PC-9 (cell line): ENCODE data around the gene PROC. TPM values are rescaled to one million over a fixed set of nuclear protein-coding genes. Genes with fewer than 3 reads are reported as not detected.
A peak's percentile ranks its signal among the peaks of the same experiment; 100 is the strongest.

Experiments used
- BruUV-seq: library from RNA; stranded (reverse); fragments of 400-500 nt; replicated peaks from 2 replicates; lab custom pipeline; 2021; lab: Mats Ljungman, UMichigan
- CTCF ChIA-PET: fragments of 300-600 bp; sonication (Branson Sonifier 250); formaldehyde crosslinking; loops from one replicate; lab custom pipeline; 2022; ENCODE audit warnings: antibody characterized with exemption; lab: Charles Lee
- POLR2A ChIA-PET: fragments of 300-600 bp; sonication (Branson Sonifier 250); formaldehyde crosslinking; loops from one replicate; lab custom pipeline; 2022; ENCODE audit warnings: antibody characterized with exemption; ENCODE audit not compliant: unreplicated experiment; lab: Charles Lee
- DNase-seq, 2 experiments: peaks; one replicate each; pipeline versions ENCODE4 v3.0.0 to v3.0.0-alpha.2; 2015 to 2022; ENCODE audit warnings: mixed read lengths in 1 of 2
- H2AFZ ChIP-seq: fragments of 200-600 bp; sonication (generic); 2 replicates; pipeline ENCODE4 v1.8.1; 2017; ENCODE audit warnings: antibody characterized with exemption
- H3F3A ChIP-seq: fragments of 200-600 bp; sonication (generic); 2 replicates; pipeline ENCODE4 v1.8.1; 2017; ENCODE audit warnings: antibody characterized with exemption, mild to moderate bottlenecking, low read depth; ENCODE audit not compliant: insufficient read depth
- H3K27ac ChIP-seq: fragments of 200-600 bp; sonication (generic); 2 replicates; pipeline ENCODE4 v1.6.1; 2016; ENCODE audit warnings: mixed run types
- H3K27me3 ChIP-seq: fragments of 200-600 bp; sonication (generic); 2 replicates; pipeline ENCODE4 v1.6.1; 2016; ENCODE audit warnings: low read depth, mixed run types; ENCODE audit not compliant: insufficient read depth
- H3K36me3 ChIP-seq: fragments of 200-600 bp; sonication (generic); 2 replicates; pipeline ENCODE4 v1.6.1; 2016; ENCODE audit warnings: low read depth, mixed run types
- H3K4me1 ChIP-seq: fragments of 200-600 bp; sonication (generic); replicated peaks from 2 replicates; pipeline ENCODE4 v1.6.1; 2016; ENCODE audit warnings: mixed run types; ENCODE audit not compliant: insufficient read depth
- H3K4me2 ChIP-seq: fragments of 200-600 bp; sonication (generic); 2 replicates; pipeline ENCODE4 v1.6.1; 2017; ENCODE audit warnings: mixed run types
- H3K4me3 ChIP-seq: fragments of 200-600 bp; sonication (generic); 2 replicates; pipeline ENCODE4 v1.6.1; 2016; ENCODE audit warnings: mixed run types
- H3K79me2 ChIP-seq: fragments of 200-600 bp; sonication (generic); 2 replicates; pipeline ENCODE4 v1.6.1; 2017; ENCODE audit warnings: low read depth, mixed run types
- H3K9me2 ChIP-seq: fragments of 200-600 bp; sonication (generic); 2 replicates; pipeline ENCODE4 v1.8.1; 2017; ENCODE audit warnings: mild to moderate bottlenecking; ENCODE audit not compliant: insufficient read depth
- H3K9me3 ChIP-seq: fragments of 200-600 bp; sonication (generic); 2 replicates; pipeline ENCODE4 v1.8.1; 2016; ENCODE audit warnings: low read depth; ENCODE audit not compliant: insufficient read depth
- H4K20me1 ChIP-seq: fragments of 200-600 bp; sonication (generic); 2 replicates; pipeline ENCODE4 v1.8.1; 2017; ENCODE audit not compliant: insufficient read depth
- EZH2 ChIP-seq: fragments of 200-600 bp; sonication (generic); IDR thresholded peaks from 2 replicates; pipeline ENCODE4 v1.8.0; 2017; ENCODE audit warnings: antibody characterized with exemption, low read depth
- intact Hi-C: fragments of 100-400 bp; cut with micrococcal nuclease; formaldehyde crosslinking; loops from one replicate; pipeline ENCODE4 v1.10.0; 2022; ENCODE audit not compliant: unreplicated experiment
- total RNA-seq: library from RNA; stranded (reverse); gene quantifications from 2 replicates; pipeline ENCODE4 v1.2.3, GENCODE V29; 2021
- TF ChIP-seq, protein P1 (sequence below): fragments of 200-600 bp; sonication (generic); conservative IDR thresholded peaks from 2 replicates; pipeline ENCODE4 v1.6.1; 2017; ENCODE audit warnings: mixed run types, antibody characterized with exemption, mild to moderate bottlenecking, moderate library complexity

The PROC gene
- total RNA-seq, 1 experiment from 2014 or later, result 6.1 TPM

DNA sequence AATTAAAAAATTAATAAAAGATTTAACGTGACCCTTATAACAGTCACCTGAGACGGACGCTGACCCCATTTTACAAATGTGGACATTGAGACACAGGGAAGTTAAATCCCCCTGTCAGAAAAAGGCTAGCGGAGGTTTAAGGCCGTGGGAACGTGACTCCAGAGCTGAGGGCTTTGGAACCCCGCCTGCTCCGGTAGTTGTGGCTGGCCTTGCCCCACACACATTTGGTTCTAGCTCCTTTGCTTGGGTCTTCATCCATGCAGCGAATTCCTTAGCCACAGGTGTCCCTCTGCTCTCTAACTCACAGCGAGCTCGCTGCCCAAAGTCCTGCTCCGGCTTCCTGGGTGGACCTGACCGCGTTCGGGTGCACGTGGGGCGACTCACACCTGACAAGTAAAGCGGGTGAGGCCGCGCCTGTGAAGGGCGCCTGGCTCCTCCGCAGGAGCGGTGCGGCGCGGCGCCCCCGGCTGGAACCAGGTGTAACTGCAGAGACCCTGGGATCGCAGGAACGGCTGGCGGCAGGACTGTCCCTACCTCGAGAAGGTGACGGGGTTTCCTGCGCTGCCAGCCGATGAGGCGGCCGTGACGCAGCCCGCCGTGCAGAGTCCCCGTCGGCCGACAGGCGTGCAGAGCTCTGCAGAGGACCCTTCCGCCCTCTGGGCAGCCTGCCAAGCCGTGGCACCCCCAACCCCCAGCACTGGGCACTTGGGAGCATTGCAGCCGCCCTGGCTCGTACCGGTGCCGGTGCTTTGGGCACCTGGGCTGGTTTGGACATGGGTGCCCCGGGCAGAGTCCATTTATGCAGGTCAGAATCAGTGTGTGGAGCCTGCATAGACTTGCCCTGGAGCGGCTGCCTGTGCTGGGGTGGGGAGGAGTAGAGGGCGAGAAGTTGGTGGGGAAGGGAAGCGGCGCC is 2.4 kb upstream of the PROC start:
- BruUV-seq, result no TSS peak
- intact Hi-C loops, result loop anchor here (10.0 kb wide), 1 partner anchor 91 kb away; no protein-coding TSS in a partner anchor
- H3F3A ChIP-seq, result peaks cover 42% of the 10 kb centered on the region
- peak overlapping the region; percentile 50 for H3K4me3 ChIP-seq
- no peaks in the 10 kb centered on the region for H3K36me3 ChIP-seq
- POLR2A ChIA-PET, result interaction anchor here (0.6 to 0.7 kb wide), 2 partner anchors 14 to 95 kb away, joined by 3 to 4 read pairs; no protein-coding TSS in a partner anchor
- no peaks in the 10 kb centered on the region for H4K20me1 ChIP-seq
- H3K9me3 ChIP-seq, result no peaks in the 10 kb centered on the region
- no peaks in the 10 kb centered on the region for H3K79me2 ChIP-seq
- no peak for TF ChIP-seq EZH2
- TF ChIP-seq, protein P1, sequence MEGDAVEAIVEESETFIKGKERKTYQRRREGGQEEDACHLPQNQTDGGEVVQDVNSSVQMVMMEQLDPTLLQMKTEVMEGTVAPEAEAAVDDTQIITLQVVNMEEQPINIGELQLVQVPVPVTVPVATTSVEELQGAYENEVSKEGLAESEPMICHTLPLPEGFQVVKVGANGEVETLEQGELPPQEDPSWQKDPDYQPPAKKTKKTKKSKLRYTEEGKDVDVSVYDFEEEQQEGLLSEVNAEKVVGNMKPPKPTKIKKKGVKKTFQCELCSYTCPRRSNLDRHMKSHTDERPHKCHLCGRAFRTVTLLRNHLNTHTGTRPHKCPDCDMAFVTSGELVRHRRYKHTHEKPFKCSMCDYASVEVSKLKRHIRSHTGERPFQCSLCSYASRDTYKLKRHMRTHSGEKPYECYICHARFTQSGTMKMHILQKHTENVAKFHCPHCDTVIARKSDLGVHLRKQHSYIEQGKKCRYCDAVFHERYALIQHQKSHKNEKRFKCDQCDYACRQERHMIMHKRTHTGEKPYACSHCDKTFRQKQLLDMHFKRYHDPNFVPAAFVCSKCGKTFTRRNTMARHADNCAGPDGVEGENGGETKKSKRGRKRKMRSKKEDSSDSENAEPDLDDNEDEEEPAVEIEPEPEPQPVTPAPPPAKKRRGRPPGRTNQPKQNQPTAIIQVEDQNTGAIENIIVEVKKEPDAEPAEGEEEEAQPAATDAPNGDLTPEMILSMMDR, result peak; percentile 81
- no peaks in the 10 kb centered on the region for H3K9me2 ChIP-seq
- H3K27ac ChIP-seq, result no peak overlapping the region
- peak overlapping the region; percentile 83 for H3K4me2 ChIP-seq
- peaks cover 61% of the 10 kb centered on the region for H3K4me1 ChIP-seq
- peak; percentile 74 to 87 for DNase-seq
- H3K27me3 ChIP-seq, result no peaks in the 10 kb centered on the region
- CTCF ChIA-PET, result interaction anchor here (0.6 to 1.3 kb wide), 6 partner anchors 15 to 219 kb away, joined by 3 to 5 read pairs (median 3); no protein-coding TSS in a partner anchor
- H2AFZ ChIP-seq, result peak overlapping the region; percentile 61

DNA sequence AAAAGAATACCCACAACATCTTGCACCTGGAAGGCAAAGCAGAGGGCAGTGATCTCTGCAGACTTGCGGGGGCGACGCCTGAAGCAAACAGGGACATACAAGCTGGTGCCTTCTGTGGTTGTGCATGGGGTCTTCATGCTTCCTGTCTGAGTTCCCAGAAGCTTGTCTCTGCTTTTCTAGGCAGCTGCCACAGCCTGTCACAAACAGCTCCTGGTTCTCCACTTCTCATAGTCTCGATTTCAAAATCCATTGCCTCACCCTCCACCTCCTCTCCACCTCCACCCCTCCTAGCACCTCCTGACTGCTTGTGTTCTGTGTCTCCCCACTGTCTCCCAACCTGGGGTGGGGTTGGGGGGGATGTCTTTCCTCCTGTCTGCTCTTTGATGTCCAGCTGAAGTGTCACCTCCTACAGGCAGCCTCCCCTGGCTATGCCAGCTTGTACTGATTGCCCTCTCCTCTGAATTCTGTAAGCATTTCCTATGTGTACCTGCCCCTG is 1.7 kb upstream of the PROC start:
- BruUV-seq, result no TSS peak
- no peaks in the 10 kb centered on the region for H3K36me3 ChIP-seq
- POLR2A ChIA-PET, result interaction anchor here (0.6 kb wide), 1 partner anchor 14 kb away, joined by 4 read pairs; no protein-coding TSS in a partner anchor
- H3K9me2 ChIP-seq, result no peaks in the 10 kb centered on the region
- H3F3A ChIP-seq, result peaks cover 35% of the 10 kb centered on the region; the same call in 1 of the 2 replicates
- H3K27ac ChIP-seq, result no peak overlapping the region
- H3K4me2 ChIP-seq, result peak overlapping the region; percentile 83
- no peaks in the 10 kb centered on the region for H3K9me3 ChIP-seq
- no peak for DNase-seq
- no peaks in the 10 kb centered on the region for H3K27me3 ChIP-seq
- no peaks in the 10 kb centered on the region for H3K79me2 ChIP-seq
- no peaks in the 10 kb centered on the region for H4K20me1 ChIP-seq
- CTCF ChIA-PET, result no interaction called here
- intact Hi-C loops, result loop anchor here (10.0 kb wide), 1 partner anchor 92 kb away; no protein-coding TSS in a partner anchor
- peak overlapping the region; percentile 61; the same call in 1 of the 2 replicates for H2AFZ ChIP-seq
- peaks cover 54% of the 10 kb centered on the region for H3K4me1 ChIP-seq
- H3K4me3 ChIP-seq, result peak overlapping the region; percentile 50
- TF ChIP-seq EZH2, result no peak

- Histone ChIP-seq H3F3A (peaks cover 37% of the 10 kb centered on the region; the same call in 1 of the 2 replicates), H3K4me3 (no peak overlapping the region), H3K4me2 (no peak overlapping the region), H3K9me2 (no peaks in the 10 kb centered on the region), H3K4me1 (peaks cover 46% of the 10 kb centered on the region), H3K27ac (no peak overlapping the region), H4K20me1 (no peaks in the 10 kb centered on the region), H3K9me3 (no peaks in the 10 kb centered on the region), H2AFZ (no peak overlapping the region), H3K79me2 (no peaks in the 10 kb centered on the region), H3K36me3 (no peaks in the 10 kb centered on the region), H3K27me3 (no peaks in the 10 kb centered on the region)
- intact Hi-C loops, result loop anchor here (10.0 kb wide), 1 partner anchor 93 kb away; no protein-coding TSS in a partner anchor
- POLR2A ChIA-PET, result interaction anchor here (0.5 kb wide), 1 partner anchor 200 kb away, joined by 3 read pairs; no protein-coding TSS in a partner anchor
- CTCF ChIA-PET, result no interaction called here
- no TSS peak for BruUV-seq
- TF ChIP-seq EZH2, result no peak
- TF ChIP-seq, protein P1, result no peak
- DNase-seq, result no peak
These were observed 821 bp upstream of the PROC start for GRCh38 chr2:127417406-127417805.
